Ramos (cell line): Measurements from ENCODE around the gene SCFD2.

Experiments
- in situ Hi-C: fragments of 300-500 bp; cut with MboI; formaldehyde crosslinking; loops from one replicate; pipeline ENCODE4 v1.14.3; 2022; ENCODE audit warnings: low sequenced_read_pairs; ENCODE audit not compliant: unreplicated experiment

SCFD2 gene

GRCh38 chr4:52949336-52949735 lies 416.5 kb downstream of the SCFD2 start:
- in situ Hi-C loops, result no loop called here

- in situ Hi-C loops, result no loop called here
Observed at GRCh38 chr4:52948057-52948423, 417.8 kb downstream of the SCFD2 start.

- in situ Hi-C loops, result no loop called here
Observed at GRCh38 chr4:52947401-52948056, 418.3 kb downstream of the SCFD2 start.

GRCh38 chr4:52946855-52947254 lies 419.0 kb downstream of the SCFD2 start:
- in situ Hi-C loops, result no loop called here

GRCh38 chr4:52945982-52946381 lies 419.9 kb downstream of the SCFD2 start:
- in situ Hi-C loops, result no loop called here

- in situ Hi-C loops, result no loop called here
Observed at GRCh38 chr4:52945326-52945898, 420.4 kb downstream of the SCFD2 start.

GRCh38 chr4:52943677-52944076 lies 422.2 kb downstream of the SCFD2 start:
- in situ Hi-C loops, result no loop called here

GRCh38 chr4:52942936-52943335 lies 422.9 kb downstream of the SCFD2 start:
- in situ Hi-C loops, result no loop called here

- in situ Hi-C loops, result no loop called here
Observed at GRCh38 chr4:52941450-52941849, 424.4 kb downstream of the SCFD2 start.

GRCh38 chr4:52939739-52940138 lies 426.1 kb downstream of the SCFD2 start:
- in situ Hi-C loops, result no loop called here

GRCh38 chr4:52939325-52939724 lies 426.5 kb downstream of the SCFD2 start:
- in situ Hi-C loops, result no loop called here

- in situ Hi-C loops, result no loop called here
Observed at GRCh38 chr4:52937829-52938228, 428.0 kb downstream of the SCFD2 start.

GRCh38 chr4:52936729-52937128 lies 429.1 kb downstream of the SCFD2 start:
- in situ Hi-C loops, result no loop called here

GRCh38 chr4:52935317-52935716 lies 430.5 kb downstream of the SCFD2 start:
- in situ Hi-C loops, result no loop called here

- in situ Hi-C loops, result no loop called here
Observed at GRCh38 chr4:52933738-52934137, 432.1 kb downstream of the SCFD2 start.

- in situ Hi-C loops, result no loop called here
Observed at GRCh38 chr4:52932591-52933470, 433.0 kb downstream of the SCFD2 start.

GRCh38 chr4:52931243-52931642 lies 434.6 kb downstream of the SCFD2 start:
- in situ Hi-C loops, result no loop called here

GRCh38 chr4:52926196-52926974 lies 439.5 kb downstream of the SCFD2 start:
- in situ Hi-C loops, result no loop called here

GRCh38 chr4:52925531-52925968 lies 440.3 kb downstream of the SCFD2 start:
- in situ Hi-C loops, result no loop called here

- in situ Hi-C loops, result no loop called here
Observed at GRCh38 chr4:52919461-52919860, 446.4 kb downstream of the SCFD2 start.

- in situ Hi-C loops, result no loop called here
Observed at GRCh38 chr4:52917817-52918216, 448.0 kb downstream of the SCFD2 start.
